Dedifferentiated amniotic fluid mesenchymal stem cell (primary cell): ENCODE data around the gene GIT2.
A peak's percentile ranks its signal among the peaks of the same experiment; 100 is the strongest.
"Not testable (repeated sequence)": the region's sequence is repeated elsewhere in the genome, so short reads cannot be mapped to it uniquely, and the experiment has no call there.

ENCODE experiments used
- DNase-seq: peaks from one replicate; pipeline ENCODE4 v3.0.0-alpha.2; 2016; ENCODE audit errors: extremely low spot score

Gene GIT2

DNA sequence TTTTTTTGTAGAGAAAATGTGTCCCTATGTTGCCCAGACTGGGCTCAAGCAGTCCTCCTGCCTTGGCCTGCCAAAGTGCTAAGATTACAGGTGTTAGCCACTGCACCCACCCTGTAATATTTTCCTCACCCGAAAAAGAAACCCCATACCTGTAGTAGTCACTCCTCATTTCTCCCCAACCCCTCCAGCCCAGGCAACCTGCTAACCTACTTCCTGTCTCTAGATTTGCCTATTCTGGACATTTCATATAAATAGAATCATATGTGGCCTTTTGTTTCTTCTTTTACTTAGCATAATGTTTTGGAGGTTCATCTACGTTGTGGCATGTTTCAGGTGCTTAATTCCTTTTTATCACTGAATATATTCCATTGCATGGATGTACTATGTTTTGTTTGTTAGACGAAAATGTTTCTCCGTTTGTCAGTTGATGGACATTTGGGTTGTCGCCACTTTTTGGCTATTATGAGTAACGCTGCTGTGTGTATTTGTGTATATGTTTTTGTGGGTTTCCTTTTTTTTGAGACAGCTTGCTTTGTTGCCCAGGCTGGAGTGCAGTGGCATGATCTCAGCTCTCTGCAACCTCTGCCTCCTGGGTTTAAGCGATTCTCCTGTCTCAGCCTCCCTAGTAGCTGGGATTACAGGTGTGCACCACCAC is 9.3 kb upstream of the GIT2 start:
- no peak for DNase-seq

DNA sequence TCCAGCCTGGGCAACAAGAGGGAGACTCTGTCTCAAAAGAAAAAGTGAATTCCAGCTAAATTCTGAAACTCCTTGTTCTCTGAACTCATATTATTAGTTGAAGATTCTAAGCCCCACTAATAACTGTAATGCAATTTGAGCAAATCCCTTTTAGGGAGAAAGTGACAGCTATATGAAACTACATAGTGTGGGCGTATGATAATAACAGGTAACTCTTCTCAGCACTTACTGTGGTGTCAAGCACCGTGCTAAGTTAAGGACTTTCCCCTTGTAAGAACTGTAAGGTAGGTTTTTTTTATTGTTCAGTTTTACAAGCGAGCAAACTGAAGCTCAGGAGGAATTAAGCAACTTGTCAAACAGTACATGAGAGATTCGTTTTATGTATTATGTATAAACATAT is 8.4 kb upstream of the GIT2 start:
- no peak for DNase-seq

- no peak for DNase-seq
Measured at GRCh38 chr12:110002676-110003515, 6.7 kb upstream of the GIT2 start.

DNA sequence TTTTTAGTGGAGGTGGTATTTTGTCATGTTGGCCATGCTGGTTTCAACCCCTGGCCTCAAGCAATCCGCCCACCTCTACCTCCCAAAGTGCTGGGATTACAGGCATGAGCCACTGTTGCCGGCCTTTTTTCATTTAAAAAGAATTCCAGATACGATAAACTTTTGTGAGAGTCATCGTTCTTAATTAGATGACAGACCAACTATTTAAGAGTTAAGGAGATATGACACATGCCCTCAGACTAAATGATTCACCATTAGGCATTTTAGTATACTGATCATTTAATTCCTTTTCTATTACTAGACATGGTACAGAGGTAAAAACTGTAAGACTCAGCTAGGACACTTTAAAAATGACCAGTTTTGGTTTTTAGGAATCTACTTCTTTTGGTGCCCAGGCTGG is 5.4 kb upstream of the GIT2 start:
- peak; percentile 66 for DNase-seq

DNA sequence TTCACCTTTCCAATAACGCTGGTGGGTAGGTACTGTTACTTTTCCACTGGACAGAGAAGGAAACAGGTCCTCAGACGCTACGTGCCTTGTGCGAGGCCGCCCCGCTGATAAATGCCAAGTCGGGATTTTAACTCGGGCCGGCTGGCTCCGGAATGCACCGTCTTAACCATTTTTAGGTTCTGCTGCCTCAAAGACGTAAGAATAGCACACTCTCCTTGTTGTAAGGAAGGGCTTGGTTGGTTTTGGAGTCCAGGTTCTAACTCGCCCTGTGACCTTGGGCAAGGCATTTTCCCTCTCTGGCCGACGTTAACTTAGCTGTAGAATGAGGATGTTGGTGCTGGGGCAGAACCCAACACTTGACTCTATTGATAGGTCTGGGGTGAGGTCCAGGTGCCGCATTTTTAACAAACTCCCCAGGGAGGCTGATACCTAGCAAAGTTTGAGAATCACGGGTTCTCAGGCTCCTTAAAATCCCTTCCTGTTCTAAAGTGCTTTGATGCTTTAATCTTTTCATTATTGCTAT is 3.9 kb upstream of the GIT2 start:
- peak; percentile 38 for DNase-seq

- no peak for DNase-seq
Measured at GRCh38 chr12:109999649-109999971, 3.4 kb upstream of the GIT2 start.

- peak; percentile 94 for DNase-seq
Measured at GRCh38 chr12:109998904-109999648, 2.9 kb upstream of the GIT2 start, which contains the start of gene ANKRD13A. Gene ANKRD13A, plus strand, starts transcription at chr12:109999430. Its CDS starts 259 bp downstream, at chr12:109999689.

GRCh38 chr12:109998241-109998903 is 2.2 kb upstream of the GIT2 start:
- no peak for DNase-seq

- DNase-seq: no peak
Measured at GRCh38 chr12:109997393-109997792, 1.2 kb upstream of the GIT2 start.

GRCh38 chr12:109996483-109996853 is 300 bp upstream of the GIT2 start:
- no peak for DNase-seq

DNA sequence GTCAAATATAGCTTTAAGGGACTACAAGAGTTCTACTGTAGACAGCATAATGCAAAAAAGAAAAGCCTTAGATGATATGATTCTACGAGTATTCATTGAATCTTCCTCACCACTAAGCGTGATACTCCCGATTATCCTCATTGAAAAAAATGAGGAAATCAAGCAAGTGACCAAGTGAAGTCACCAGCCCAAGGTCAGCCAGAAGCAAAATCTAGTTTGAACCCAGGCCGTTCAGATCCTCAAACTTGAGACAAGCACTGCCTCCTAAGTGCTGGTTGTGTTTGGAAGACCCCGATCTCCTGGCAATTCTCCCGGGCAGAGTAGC is 845 bp downstream of the GIT2 start:
- DNase-seq: no peak

DNA sequence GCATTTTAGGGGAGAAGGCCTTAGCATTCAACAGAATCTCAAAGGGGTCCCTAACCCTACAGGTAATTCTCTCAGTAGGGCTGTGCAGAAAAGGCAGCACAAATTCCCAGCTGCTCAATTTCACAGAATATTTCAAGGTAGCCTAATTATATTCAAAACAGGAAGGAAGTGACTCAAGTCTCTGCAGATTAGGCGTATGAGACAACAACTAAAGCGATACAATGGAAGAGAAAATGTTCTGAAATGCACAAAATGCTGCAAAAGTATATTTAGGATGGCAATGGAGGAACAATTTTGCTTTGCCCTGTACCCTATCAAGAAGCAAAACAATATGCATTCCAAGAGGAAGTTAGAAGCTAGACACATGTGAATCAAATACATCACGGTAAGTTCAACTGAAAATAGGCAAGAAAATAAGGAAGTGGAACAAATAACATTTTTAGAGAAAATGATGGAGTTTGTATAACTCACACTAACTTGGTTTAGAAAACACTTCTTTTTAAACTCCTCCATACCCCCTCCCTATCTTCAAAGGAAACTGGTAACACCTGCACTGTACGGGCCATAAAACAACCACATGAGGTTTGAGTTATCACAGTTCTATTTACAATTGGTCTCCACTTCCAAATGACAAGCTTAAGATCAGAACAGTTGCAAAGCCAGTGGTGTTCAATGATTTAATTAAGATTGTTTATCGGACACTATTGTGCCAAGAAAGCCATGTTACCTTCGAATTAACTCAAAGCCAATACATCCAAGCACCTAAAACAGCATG is 1.6 kb downstream of the GIT2 start:
- DNase-seq: no peak

GRCh38 chr12:109993091-109993490 is 3.1 kb downstream of the GIT2 start:
- no peak for DNase-seq

DNA sequence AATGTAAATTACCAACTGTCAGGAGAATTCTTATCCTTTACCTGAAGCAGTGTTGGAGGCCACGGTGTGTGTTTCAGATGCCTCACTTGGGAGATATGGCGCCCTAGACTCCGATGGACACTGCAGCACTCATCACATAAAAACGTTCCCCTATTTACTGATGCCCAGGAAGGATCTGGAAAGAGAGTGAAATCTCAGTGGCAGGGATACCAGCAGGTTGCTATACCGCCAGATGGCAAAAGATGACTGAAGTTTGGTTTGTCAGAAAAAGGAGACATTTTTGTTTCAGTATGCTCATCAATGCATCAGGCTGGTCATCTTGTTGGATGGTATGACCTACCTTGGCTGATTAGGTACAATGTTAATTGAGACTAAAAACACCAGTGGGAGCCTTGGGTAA is 4.6 kb downstream of the GIT2 start:
- no peak for DNase-seq

GRCh38 chr12:109989380-109989779 is 6.8 kb downstream of the GIT2 start:
- no peak for DNase-seq

- no peak for DNase-seq
Measured at GRCh38 chr12:109988903-109989302, 7.3 kb downstream of the GIT2 start.

DNA sequence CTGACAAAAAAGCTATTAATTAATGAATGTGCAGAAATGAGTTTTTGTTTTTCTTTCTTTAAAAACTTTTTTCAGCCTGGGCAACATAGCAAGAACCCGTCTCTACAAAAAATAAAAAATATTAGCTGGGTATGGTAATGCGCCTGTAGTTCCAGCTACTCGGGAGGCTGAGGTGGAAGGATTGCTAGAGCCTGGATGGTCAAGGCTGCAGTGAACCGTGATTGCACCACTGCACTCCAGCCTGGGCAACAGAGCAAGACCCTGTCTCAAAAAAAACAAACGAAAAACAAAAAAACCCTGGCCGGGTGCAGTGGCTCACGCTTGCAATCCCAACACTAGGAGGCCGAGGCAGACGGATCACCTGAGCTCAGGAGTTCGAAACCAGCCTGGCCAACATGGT is 7.9 kb downstream of the GIT2 start:
- no peak for DNase-seq

GRCh38 chr12:109987615-109988014 is 8.6 kb downstream of the GIT2 start:
- DNase-seq: no peak

- not testable (repeated sequence) for DNase-seq
Measured at GRCh38 chr12:109986236-109986635, 9.9 kb downstream of the GIT2 start.

DNA sequence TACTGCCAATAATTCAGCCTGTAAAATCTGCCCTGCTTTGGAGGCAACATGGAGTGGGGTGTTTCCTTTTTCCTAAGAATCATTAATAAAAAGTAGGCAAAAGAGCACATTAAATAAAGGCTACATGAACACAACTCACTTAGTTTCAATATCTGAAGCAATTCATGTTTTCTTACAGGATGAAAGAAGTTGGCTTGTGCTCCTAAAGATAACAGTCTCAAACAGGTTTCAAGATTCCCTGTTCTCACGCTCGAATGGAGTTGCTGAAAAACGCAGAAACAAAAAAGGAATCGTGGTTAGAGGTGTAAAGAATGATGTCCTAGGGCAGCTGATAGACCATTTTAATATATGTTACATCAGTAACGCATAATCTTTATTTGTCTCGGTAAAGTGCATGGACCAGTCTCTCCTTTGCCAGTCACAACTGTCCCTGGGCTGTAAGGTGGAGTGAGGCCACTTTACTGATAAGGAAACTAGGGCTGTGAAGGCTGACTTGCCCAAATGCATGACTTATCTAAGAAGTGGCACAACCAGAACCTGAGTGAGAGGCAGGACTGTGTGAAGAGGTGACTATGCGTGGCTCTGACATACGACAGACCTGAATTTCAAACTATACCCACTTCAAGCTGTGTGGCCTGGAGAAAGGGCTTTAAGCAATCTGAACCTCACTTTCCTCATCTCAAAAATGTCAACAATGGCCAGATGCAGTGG is 12.6 kb downstream of the GIT2 start:
- DNase-seq: no peak

- DNase-seq: peak; percentile 28
Measured at GRCh38 chr12:109982210-109982609, 14.0 kb downstream of the GIT2 start.
